ENCODE measurements around the gene SAP30BP.

SAP30BP gene

DNA sequence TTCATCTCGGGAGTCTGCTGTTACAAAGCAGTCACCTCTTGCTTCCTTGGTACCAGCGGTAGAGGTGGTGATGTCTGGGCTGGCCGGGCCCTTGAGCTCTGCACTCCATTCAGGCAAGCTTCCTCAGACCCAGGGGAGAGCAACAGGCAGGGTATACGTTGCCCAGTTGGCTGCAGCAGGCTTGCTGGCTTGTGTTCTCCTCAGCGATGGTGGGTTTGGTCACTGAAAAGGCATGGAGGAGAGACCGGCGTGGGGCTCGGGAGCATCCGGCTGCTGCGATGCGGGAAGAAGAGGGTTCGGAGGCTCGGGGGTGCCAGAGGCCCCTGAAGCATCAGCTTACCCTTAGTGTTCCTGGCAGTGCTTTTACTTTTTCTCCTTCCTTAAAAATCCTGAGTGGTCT lies 25.8 kb downstream of the SAP30BP start:
- Histone ChIP-seq H3K27me3 (replicated peaks; ENCODE audit: control insufficient read depth, insufficient read depth, low read length, poor library complexity, severe bottlenecking) (no peaks in the 10 kb centered on the region), H3K4me3 (ENCODE audit: insufficient read depth, low read depth, low read length, poor library complexity, severe bottlenecking) (no peak overlapping the region), H3K4me1 (ENCODE audit: control insufficient read depth, insufficient read depth, low read length, poor library complexity, severe bottlenecking) (peaks cover 1% of the 10 kb centered on the region), H3K36me3 (ENCODE audit: control insufficient read depth, insufficient read depth, low read length) (peaks cover 50% of the 10 kb centered on the region), H3K27ac (ENCODE audit: insufficient read depth, low read length, poor library complexity, severe bottlenecking) (no peak overlapping the region), H3K9me3 (ENCODE audit: control insufficient read depth, low read length) (no peaks in the 10 kb centered on the region)
- DNase-seq: no peak

DNA sequence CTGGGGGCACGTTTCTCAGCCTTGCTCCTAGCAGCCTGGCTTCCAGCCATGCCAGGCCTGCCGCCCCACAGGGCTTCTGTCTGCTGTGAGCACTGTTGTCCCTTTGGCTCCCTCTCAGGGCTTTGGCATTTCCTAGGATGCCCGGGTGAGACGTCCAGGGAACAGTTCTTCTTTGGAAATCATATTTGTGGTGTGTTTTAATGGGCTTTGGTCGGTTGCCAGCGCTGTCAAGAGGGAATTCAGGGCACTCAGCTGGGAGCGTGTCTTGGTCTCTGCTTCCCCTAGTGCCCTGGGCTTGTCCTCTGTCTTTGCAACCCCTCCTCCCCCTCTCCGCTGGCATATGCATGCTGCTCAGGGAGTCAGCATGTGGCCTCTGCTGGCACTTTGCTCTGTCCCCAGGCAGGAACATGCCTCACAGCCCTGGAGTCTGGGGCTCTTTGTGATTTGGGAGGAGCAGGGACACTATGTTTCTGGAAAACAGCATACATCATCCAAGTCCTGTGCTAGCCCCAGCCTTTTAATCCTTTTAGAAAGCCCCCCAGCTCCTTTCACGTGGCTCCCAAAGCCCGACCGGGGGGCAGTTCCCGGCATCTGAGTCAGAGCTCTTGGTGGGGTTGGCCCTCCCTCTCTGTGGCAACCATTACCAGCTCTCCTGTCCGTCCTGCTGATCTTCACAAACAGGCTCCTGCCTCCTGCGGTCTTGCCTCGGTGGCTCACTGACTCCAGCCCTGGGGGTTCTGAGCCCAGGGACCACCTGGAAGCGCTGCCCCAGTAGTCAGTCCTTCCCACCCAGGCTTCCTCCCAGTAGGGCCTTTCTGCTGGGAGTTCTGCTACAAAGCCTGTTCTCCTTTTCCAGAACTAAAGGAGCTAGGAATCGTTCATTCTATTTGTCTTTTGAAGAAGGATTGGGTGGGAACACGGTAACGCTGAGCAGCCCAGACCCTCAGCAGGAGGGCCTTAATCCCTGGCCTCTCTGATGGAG lies 26.7 kb downstream of the SAP30BP start:
- H3K27me3 ChIP-seq (replicated peaks; ENCODE audit: control insufficient read depth, insufficient read depth, low read length, poor library complexity, severe bottlenecking): no peaks in the 10 kb centered on the region
- DNase-seq: no peak
- peaks cover 55% of the 10 kb centered on the region for H3K36me3 ChIP-seq (ENCODE audit: control insufficient read depth, insufficient read depth, low read length)
- no peaks in the 10 kb centered on the region for H3K4me1 ChIP-seq (ENCODE audit: control insufficient read depth, insufficient read depth, low read length, poor library complexity, severe bottlenecking)
- no peak overlapping the region for H3K27ac ChIP-seq (ENCODE audit: insufficient read depth, low read length, poor library complexity, severe bottlenecking)
- no peak overlapping the region for H3K4me3 ChIP-seq (ENCODE audit: insufficient read depth, low read depth, low read length, poor library complexity, severe bottlenecking)
- no peaks in the 10 kb centered on the region for H3K9me3 ChIP-seq (ENCODE audit: control insufficient read depth, low read length)

DNA sequence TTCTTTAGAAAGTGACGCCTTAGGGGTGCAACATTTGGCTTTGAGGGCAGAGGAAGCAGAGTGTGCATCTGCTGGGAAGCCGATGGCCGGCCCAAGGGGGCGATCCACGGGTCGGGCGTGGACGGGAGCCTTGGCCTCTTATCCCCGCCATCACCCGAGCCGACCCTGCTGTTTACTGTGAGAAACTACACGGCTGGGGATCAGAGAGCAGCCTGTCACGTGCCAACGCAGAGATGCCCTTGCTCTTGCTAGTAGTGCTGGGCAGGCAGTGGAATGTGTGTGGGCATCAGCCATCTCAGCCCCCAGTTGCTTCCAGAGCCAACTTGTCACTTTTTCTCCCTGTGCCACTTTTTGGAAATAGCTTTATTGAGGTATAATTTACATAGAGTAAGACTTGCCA lies 27.4 kb downstream of the SAP30BP start:
- Histone ChIP-seq H3K27me3 (replicated peaks; ENCODE audit: control insufficient read depth, insufficient read depth, low read length, poor library complexity, severe bottlenecking) (no peaks in the 10 kb centered on the region), H3K9me3 (ENCODE audit: control insufficient read depth, low read length) (no peaks in the 10 kb centered on the region), H3K4me3 (ENCODE audit: insufficient read depth, low read depth, low read length, poor library complexity, severe bottlenecking) (no peak overlapping the region), H3K27ac (ENCODE audit: insufficient read depth, low read length, poor library complexity, severe bottlenecking) (no peak overlapping the region), H3K36me3 (ENCODE audit: control insufficient read depth, insufficient read depth, low read length) (peaks cover 55% of the 10 kb centered on the region), H3K4me1 (ENCODE audit: control insufficient read depth, insufficient read depth, low read length, poor library complexity, severe bottlenecking) (no peaks in the 10 kb centered on the region)
- DNase-seq: no peak

DNA sequence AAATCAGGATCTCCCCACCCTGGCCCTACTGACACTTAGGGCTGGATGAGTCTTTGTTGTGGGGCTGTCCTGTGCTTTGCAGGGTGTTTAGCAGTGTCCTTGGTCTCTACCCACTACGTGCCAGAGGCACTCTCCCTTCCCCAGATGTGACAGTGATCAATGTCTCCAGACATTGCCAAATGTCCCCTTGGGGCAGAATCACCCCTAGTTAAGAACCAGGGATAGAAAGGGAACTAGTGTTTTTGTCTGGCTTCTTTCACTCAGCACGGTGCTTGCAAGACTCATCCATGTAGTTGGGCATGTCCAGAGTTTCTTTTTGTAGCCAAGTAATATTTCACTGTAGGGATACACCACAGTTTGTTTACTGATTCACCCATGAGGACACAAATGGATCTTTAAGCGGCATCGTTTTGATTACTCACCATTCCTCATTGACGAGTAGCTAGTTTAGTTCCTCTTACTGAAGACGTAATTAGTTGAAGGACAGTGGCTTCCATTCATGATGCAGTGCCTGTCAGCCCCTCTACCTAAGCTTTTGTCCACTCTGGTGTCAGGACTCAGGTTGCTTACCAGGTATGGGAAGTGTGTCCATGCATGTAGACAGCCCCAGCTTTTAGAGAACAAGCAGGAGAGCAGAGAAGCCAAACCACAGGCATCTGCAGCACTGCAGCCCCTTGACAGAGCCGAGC lies 28.1 kb downstream of the SAP30BP start:
- Histone ChIP-seq H3K9me3 (ENCODE audit: control insufficient read depth, low read length) (no peaks in the 10 kb centered on the region), H3K4me3 (ENCODE audit: insufficient read depth, low read depth, low read length, poor library complexity, severe bottlenecking) (no peak overlapping the region), H3K27me3 (replicated peaks; ENCODE audit: control insufficient read depth, insufficient read depth, low read length, poor library complexity, severe bottlenecking) (no peaks in the 10 kb centered on the region), H3K36me3 (ENCODE audit: control insufficient read depth, insufficient read depth, low read length) (peaks cover 63% of the 10 kb centered on the region), H3K4me1 (ENCODE audit: control insufficient read depth, insufficient read depth, low read length, poor library complexity, severe bottlenecking) (no peaks in the 10 kb centered on the region), H3K27ac (ENCODE audit: insufficient read depth, low read length, poor library complexity, severe bottlenecking) (no peak overlapping the region)
- DNase-seq: no peak

DNA sequence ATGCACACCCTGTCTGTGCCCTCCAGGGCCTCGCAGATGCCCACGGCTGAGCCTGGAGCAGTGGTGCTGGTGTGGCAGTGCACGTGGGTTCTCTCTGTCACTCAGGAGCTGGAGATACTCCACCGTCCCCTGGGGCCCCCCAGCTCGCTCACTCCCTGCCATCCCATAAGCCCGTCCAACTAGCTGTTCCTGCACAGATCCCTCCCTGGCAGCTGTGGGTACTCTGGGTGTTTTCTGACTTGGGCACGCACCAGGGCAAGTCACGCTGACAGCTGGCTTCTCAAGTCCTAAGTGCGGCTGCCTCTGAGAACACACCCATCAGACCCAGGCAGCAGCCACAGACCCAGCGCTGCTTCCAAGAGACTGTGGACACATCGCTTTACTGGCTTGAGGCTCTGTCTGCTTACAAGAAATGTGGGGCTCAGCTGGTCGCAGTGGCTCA lies 28.7 kb downstream of the SAP30BP start:
- H3K9me3 ChIP-seq (ENCODE audit: control insufficient read depth, low read length): no peaks in the 10 kb centered on the region
- DNase-seq: no peak
- no peaks in the 10 kb centered on the region for H3K27me3 ChIP-seq (replicated peaks; ENCODE audit: control insufficient read depth, insufficient read depth, low read length, poor library complexity, severe bottlenecking)
- peaks cover 68% of the 10 kb centered on the region for H3K36me3 ChIP-seq (ENCODE audit: control insufficient read depth, insufficient read depth, low read length)
- no peaks in the 10 kb centered on the region for H3K4me1 ChIP-seq (ENCODE audit: control insufficient read depth, insufficient read depth, low read length, poor library complexity, severe bottlenecking)
- no peak overlapping the region for H3K4me3 ChIP-seq (ENCODE audit: insufficient read depth, low read depth, low read length, poor library complexity, severe bottlenecking)
- H3K27ac ChIP-seq (ENCODE audit: insufficient read depth, low read length, poor library complexity, severe bottlenecking): no peak overlapping the region

DNA sequence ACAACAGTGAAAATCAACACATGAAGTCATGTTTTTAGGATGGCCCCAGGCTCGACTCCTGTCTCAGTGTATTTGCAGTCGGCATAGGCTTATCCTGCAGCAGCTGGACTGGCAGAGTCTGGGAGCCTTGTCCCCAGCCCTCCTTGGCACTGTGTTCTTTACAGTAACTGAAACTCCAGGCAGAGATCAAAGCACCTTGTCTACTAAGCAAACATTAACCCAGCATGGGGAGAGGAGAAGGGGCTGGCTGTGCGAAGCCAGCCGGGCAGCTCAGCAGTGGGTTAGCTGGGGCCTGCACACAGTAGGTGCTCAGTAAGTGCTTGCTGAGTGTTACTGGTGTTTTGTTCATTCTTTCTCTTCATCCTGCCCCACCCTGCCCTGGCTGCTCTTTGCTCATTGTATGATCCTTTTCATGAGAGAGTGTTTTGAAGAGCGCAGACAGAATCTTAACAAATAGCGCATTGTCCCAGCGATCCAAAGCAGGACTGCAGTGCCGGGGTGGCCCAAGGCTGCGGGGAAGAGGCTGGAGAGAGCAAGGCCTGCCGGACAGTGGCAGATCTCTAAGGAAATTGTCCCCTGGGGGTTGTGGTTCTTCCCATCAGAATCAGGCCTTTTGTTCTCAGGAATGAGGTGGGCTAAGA lies 30.6 kb downstream of the SAP30BP start:
- no peak for DNase-seq
- H3K36me3 ChIP-seq (ENCODE audit: control insufficient read depth, insufficient read depth, low read length): peaks cover 72% of the 10 kb centered on the region
- H3K4me1 ChIP-seq (ENCODE audit: control insufficient read depth, insufficient read depth, low read length, poor library complexity, severe bottlenecking): no peaks in the 10 kb centered on the region
- H3K9me3 ChIP-seq (ENCODE audit: control insufficient read depth, low read length): no peaks in the 10 kb centered on the region
- no peaks in the 10 kb centered on the region for H3K27me3 ChIP-seq (replicated peaks; ENCODE audit: control insufficient read depth, insufficient read depth, low read length, poor library complexity, severe bottlenecking)
- no peak overlapping the region for H3K27ac ChIP-seq (ENCODE audit: insufficient read depth, low read length, poor library complexity, severe bottlenecking)
- H3K4me3 ChIP-seq (ENCODE audit: insufficient read depth, low read depth, low read length, poor library complexity, severe bottlenecking): no peak overlapping the region

DNA sequence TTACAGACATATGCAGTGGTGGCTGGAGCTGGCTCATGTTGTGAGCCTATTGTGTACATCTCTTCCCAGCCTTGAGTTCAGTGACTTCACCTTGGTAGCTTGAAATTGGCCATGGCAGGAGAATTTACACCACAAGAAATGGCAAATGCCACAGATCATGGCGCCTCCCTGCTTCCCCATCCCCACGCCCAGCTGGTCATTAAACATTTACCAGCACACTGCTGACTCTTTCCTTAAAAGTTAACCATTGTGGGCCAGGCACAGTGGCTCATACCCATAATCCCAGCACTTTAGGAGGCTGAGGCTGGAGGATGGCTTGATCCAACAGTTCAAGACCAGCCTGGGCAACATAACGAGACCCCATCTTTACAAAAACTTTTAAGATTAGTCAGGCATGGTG lies 31.5 kb downstream of the SAP30BP start:
- no peaks in the 10 kb centered on the region for H3K4me1 ChIP-seq (ENCODE audit: control insufficient read depth, insufficient read depth, low read length, poor library complexity, severe bottlenecking)
- H3K36me3 ChIP-seq (ENCODE audit: control insufficient read depth, insufficient read depth, low read length): peaks cover 73% of the 10 kb centered on the region
- H3K27ac ChIP-seq (ENCODE audit: insufficient read depth, low read length, poor library complexity, severe bottlenecking): no peak overlapping the region

DNA sequence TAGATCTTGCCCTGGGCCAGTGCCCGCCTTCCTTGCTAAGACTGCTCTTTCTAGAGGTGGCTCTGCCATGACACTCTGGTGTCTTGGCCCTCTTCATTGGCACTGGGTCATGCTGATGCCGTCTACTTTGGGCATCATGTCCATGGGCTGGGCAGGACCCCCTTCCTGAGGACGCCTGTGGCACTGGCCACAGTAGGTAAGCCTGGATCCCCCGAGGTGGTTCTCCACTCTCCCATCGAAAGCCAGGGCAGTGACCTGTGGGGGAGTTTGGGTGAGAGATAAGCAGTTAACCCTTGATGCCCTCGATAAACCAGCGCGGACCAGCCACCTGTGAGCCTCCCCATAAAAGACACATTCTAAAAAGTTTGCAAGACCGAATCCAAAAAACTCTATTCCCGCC lies 34.1 kb downstream of the SAP30BP start:
- Histone ChIP-seq H3K27ac (ENCODE audit: insufficient read depth, low read length, poor library complexity, severe bottlenecking) (no peak overlapping the region), H3K27me3 (replicated peaks; ENCODE audit: control insufficient read depth, insufficient read depth, low read length, poor library complexity, severe bottlenecking) (no peaks in the 10 kb centered on the region), H3K4me1 (ENCODE audit: control insufficient read depth, insufficient read depth, low read length, poor library complexity, severe bottlenecking) (no peaks in the 10 kb centered on the region), H3K4me3 (ENCODE audit: insufficient read depth, low read depth, low read length, poor library complexity, severe bottlenecking) (no peak overlapping the region), H3K36me3 (ENCODE audit: control insufficient read depth, insufficient read depth, low read length) (peaks cover 83% of the 10 kb centered on the region), H3K9me3 (ENCODE audit: control insufficient read depth, low read length) (no peaks in the 10 kb centered on the region)
- no peak for DNase-seq

More for the DNA sequence above, 31.5 kb downstream of the SAP30BP start:
- H3K4me3 ChIP-seq (ENCODE audit: insufficient read depth, low read depth, low read length, poor library complexity, severe bottlenecking): no peak overlapping the region
- no peaks in the 10 kb centered on the region for H3K9me3 ChIP-seq (ENCODE audit: control insufficient read depth, low read length)
- DNase-seq: no peak
- no peaks in the 10 kb centered on the region for H3K27me3 ChIP-seq (replicated peaks; ENCODE audit: control insufficient read depth, insufficient read depth, low read length, poor library complexity, severe bottlenecking)

DNA sequence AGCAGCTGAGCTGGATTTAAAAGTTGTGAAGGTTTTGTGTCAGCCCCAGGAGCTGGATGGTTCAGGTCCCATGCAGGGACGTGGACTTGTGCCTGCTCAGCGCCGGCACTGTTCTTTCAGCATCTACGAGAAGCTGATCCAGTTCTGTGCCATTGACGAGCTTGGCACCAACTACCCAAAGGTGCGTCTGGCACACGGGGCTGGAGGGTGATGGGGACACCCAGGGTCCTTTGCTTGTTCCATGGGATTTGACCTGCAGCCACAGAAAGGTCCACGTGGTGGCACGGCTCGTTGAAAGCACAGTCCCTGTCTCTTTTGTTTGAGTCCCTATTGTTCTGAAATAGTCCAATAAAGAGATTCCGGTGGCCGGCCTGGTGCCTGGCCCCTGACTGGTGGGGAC lies 36.1 kb downstream of the SAP30BP start:
- Histone ChIP-seq H3K4me1 (ENCODE audit: control insufficient read depth, insufficient read depth, low read length, poor library complexity, severe bottlenecking) (no peaks in the 10 kb centered on the region), H3K4me3 (ENCODE audit: insufficient read depth, low read depth, low read length, poor library complexity, severe bottlenecking) (no peak overlapping the region), H3K36me3 (ENCODE audit: control insufficient read depth, insufficient read depth, low read length) (peaks cover 83% of the 10 kb centered on the region), H3K27ac (ENCODE audit: insufficient read depth, low read length, poor library complexity, severe bottlenecking) (no peak overlapping the region), H3K27me3 (replicated peaks; ENCODE audit: control insufficient read depth, insufficient read depth, low read length, poor library complexity, severe bottlenecking) (no peaks in the 10 kb centered on the region), H3K9me3 (ENCODE audit: control insufficient read depth, low read length) (no peaks in the 10 kb centered on the region)
- no peak for DNase-seq

DNA sequence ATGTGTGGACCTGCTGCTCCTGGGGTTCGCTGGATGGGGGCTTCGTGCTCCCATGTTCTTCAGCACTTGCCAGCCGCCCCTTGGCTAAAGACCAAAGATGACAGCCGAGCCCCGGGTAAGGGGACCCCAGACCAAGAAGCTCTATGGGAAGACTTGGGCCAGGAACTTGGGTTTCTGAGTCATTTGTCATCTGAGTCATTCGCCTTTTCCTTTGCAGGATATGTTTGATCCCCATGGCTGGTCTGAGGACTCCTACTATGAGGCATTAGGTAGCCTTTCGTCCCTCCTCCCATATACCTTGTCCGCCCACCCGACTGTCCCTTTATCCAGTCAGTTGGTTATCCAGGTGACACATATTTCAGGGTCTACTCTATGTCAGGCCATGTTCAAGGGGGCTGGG lies 36.5 kb downstream of the SAP30BP start:
- Histone ChIP-seq H3K9me3 (ENCODE audit: control insufficient read depth, low read length) (no peaks in the 10 kb centered on the region), H3K4me3 (ENCODE audit: insufficient read depth, low read depth, low read length, poor library complexity, severe bottlenecking) (no peak overlapping the region), H3K27me3 (replicated peaks; ENCODE audit: control insufficient read depth, insufficient read depth, low read length, poor library complexity, severe bottlenecking) (no peaks in the 10 kb centered on the region), H3K4me1 (ENCODE audit: control insufficient read depth, insufficient read depth, low read length, poor library complexity, severe bottlenecking) (no peaks in the 10 kb centered on the region), H3K27ac (ENCODE audit: insufficient read depth, low read length, poor library complexity, severe bottlenecking) (no peak overlapping the region), H3K36me3 (ENCODE audit: control insufficient read depth, insufficient read depth, low read length) (peaks cover 80% of the 10 kb centered on the region)
- no peak for DNase-seq
